A673 (cell line): ENCODE measurements around the gene CASD1. TPM values are rescaled to one million over a fixed set of nuclear protein-coding genes. Genes with fewer than 3 reads are reported as not detected.

Experiments used
- BruUV-seq: library from RNA; stranded (reverse); fragments of 400-500 nt; replicated peaks from 2 replicates; lab custom pipeline; 2021; lab: Mats Ljungman, UMichigan
- CTCF ChIA-PET: fragments of 300-600 bp; sonication (Branson Sonifier 250); formaldehyde crosslinking; loops from one replicate; lab custom pipeline; 2022; ENCODE audit warnings: antibody characterized with exemption; lab: Charles Lee
- POLR2A ChIA-PET: fragments of 300-600 bp; sonication (Branson Sonifier 250); formaldehyde crosslinking; loops from one replicate; lab custom pipeline; 2022; ENCODE audit warnings: antibody characterized with exemption; ENCODE audit not compliant: low non-redundant PET; lab: Charles Lee
- DNase-seq: peaks from one replicate; pipeline ENCODE4 v3.0.0-alpha.2; 2015; ENCODE audit warnings: low spot score
- H3K27ac ChIP-seq: fragments of 200-600 bp; sonication (generic); 2 replicates; pipeline ENCODE4 v1.5.1; 2016; ENCODE audit warnings: mixed run types, low read depth, mild to moderate bottlenecking, mixed read lengths, antibody characterized with exemption, low read length; ENCODE audit not compliant: poor library complexity, severe bottlenecking
- H3K27me3 ChIP-seq: fragments of 200-600 bp; sonication (generic); replicated peaks from 2 replicates; pipeline ENCODE4 v1.6.1; 2017; ENCODE audit warnings: mixed run types, low read depth, mild to moderate bottlenecking, mixed read lengths, antibody characterized with exemption, low read length; ENCODE audit not compliant: insufficient read depth, poor library complexity
- H3K36me3 ChIP-seq: fragments of 200-600 bp; sonication (generic); 2 replicates; pipeline ENCODE4 v1.6.1; 2016; ENCODE audit warnings: mixed run types, mild to moderate bottlenecking, mixed read lengths, antibody characterized with exemption, low read length; ENCODE audit not compliant: insufficient read depth, poor library complexity, severe bottlenecking
- H3K4me1 ChIP-seq: fragments of 200-600 bp; sonication (generic); 2 replicates; pipeline ENCODE4 v1.6.1; 2017; ENCODE audit warnings: mixed run types, mild to moderate bottlenecking, mixed read lengths, antibody characterized with exemption, low read length; ENCODE audit not compliant: insufficient read depth, poor library complexity, severe bottlenecking
- H3K4me3 ChIP-seq: fragments of 200-600 bp; sonication (generic); 2 replicates; pipeline ENCODE4 v1.5.1; 2016; ENCODE audit warnings: low read depth, mixed run types, mild to moderate bottlenecking, mixed read lengths, low read length; ENCODE audit not compliant: poor library complexity, severe bottlenecking
- H3K9me3 ChIP-seq: fragments of 200-600 bp; sonication (generic); 2 replicates; pipeline ENCODE4 v1.6.1; 2016; ENCODE audit warnings: mixed run types, low read depth, mild to moderate bottlenecking, mixed read lengths, antibody characterized with exemption, low read length; ENCODE audit not compliant: poor library complexity, severe bottlenecking
- CTCF ChIP-seq: fragments of 300-800, 200-600 bp; sonication (generic); conservative IDR thresholded peaks from 2 replicates; pipeline ENCODE4 v1.5.1; 2017; ENCODE audit warnings: low read depth, mild to moderate bottlenecking, antibody characterized with exemption, low read length, moderate library complexity, mixed read lengths
- EZH2 ChIP-seq: fragments of 200-600 bp; sonication (generic); IDR thresholded peaks from 2 replicates; pipeline ENCODE4 v1.6.1; 2017; ENCODE audit warnings: borderline replicate concordance, low read depth, mild to moderate bottlenecking, mixed read lengths, antibody characterized with exemption, low read length; ENCODE audit not compliant: poor library complexity, severe bottlenecking
- intact Hi-C: fragments of 100-400 bp; cut with micrococcal nuclease; formaldehyde crosslinking; loops from one replicate; pipeline ENCODE4 v1.10.0; 2022; ENCODE audit not compliant: unreplicated experiment
- total RNA-seq: library from RNA; stranded (reverse); gene quantifications from 2 replicates; pipeline ENCODE4 v1.2.3, GENCODE V29; 2021

CASD1 gene
- total RNA-seq, 1 experiment from 2014 or later = 17.0 TPM

GRCh38 chr7:94472608-94473007 lies 37.0 kb upstream of the CASD1 start:
- intact Hi-C loops = no loop called here
- TF ChIP-seq EZH2 = no peak
- no peak for TF ChIP-seq CTCF
- Histone ChIP-seq H3K4me1 (no peaks in the 10 kb centered on the region), H3K9me3 (no peaks in the 10 kb centered on the region), H3K27me3 (no peaks in the 10 kb centered on the region), H3K4me3 (no peak overlapping the region), H3K27ac (no peak overlapping the region), H3K36me3 (no peaks in the 10 kb centered on the region)
- CTCF ChIA-PET = no interaction called here
- BruUV-seq = no TSS peak
- POLR2A ChIA-PET = no interaction called here
- DNase-seq = no peak

GRCh38 chr7:94476251-94476840 lies 33.3 kb upstream of the CASD1 start:
- POLR2A ChIA-PET = no interaction called here
- DNase-seq = no peak
- H3K36me3 ChIP-seq = no peaks in the 10 kb centered on the region
- no peak for TF ChIP-seq CTCF
- no peak for TF ChIP-seq EZH2
- H3K9me3 ChIP-seq = no peaks in the 10 kb centered on the region
- intact Hi-C loops = no loop called here
- no peak overlapping the region for H3K27ac ChIP-seq
- H3K27me3 ChIP-seq = no peaks in the 10 kb centered on the region
- H3K4me1 ChIP-seq = no peaks in the 10 kb centered on the region
- CTCF ChIA-PET = no interaction called here
- no TSS peak for BruUV-seq
- no peak overlapping the region for H3K4me3 ChIP-seq

GRCh38 chr7:94477878-94478277 lies 31.7 kb upstream of the CASD1 start:
- ChIA-PET POLR2A (no interaction called here), CTCF (no interaction called here)
- TF ChIP-seq EZH2 = no peak
- TF ChIP-seq CTCF = no peak
- no peak for DNase-seq
- no TSS peak for BruUV-seq
- Histone ChIP-seq H3K4me3 (no peak overlapping the region), H3K27ac (no peak overlapping the region), H3K4me1 (no peaks in the 10 kb centered on the region), H3K9me3 (no peaks in the 10 kb centered on the region), H3K27me3 (no peaks in the 10 kb centered on the region), H3K36me3 (no peaks in the 10 kb centered on the region)
- intact Hi-C loops = no loop called here
